ENCODE measurements around the gene FAM98C.

FAM98C gene

GRCh38 chr19:38375098-38375493, 27.8 kb upstream of the FAM98C start:
- Histone ChIP-seq H3K4me3 (ENCODE audit: low read depth, low read length) (peak overlapping the region; percentile 73), H3K27ac (peak overlapping the region; percentile 92), H3K27me3 (ENCODE audit: insufficient read depth, low read depth, severe bottlenecking) (no peaks in the 10 kb centered on the region), H3K9me3 (ENCODE audit: severe bottlenecking) (no peaks in the 10 kb centered on the region), H3K36me3 (peaks cover 39% of the 10 kb centered on the region)
- DNase-seq, result no peak
- TF ChIP-seq CTCF (IDR thresholded peaks at IDR 0.05; ENCODE audit: low read depth, low read length), result no peak

- Histone ChIP-seq H3K27me3 (ENCODE audit: insufficient read depth, low read depth, severe bottlenecking) (no peaks in the 10 kb centered on the region), H3K9me3 (ENCODE audit: severe bottlenecking) (no peaks in the 10 kb centered on the region), H3K36me3 (peaks cover 43% of the 10 kb centered on the region), H3K27ac (peak overlapping the region; percentile 92), H3K4me3 (ENCODE audit: low read depth, low read length) (peak overlapping the region; percentile 73)
- no peak for TF ChIP-seq CTCF (IDR thresholded peaks at IDR 0.05; ENCODE audit: low read depth, low read length)
- no peak for DNase-seq
Observed at GRCh38 chr19:38375748-38376147, 27.1 kb upstream of the FAM98C start.

- no peak overlapping the region for H3K4me3 ChIP-seq (ENCODE audit: low read depth, low read length)
Observed at GRCh38 chr19:38376576-38376975, 26.3 kb upstream of the FAM98C start.

GRCh38 chr19:38377052-38377451, 25.8 kb upstream of the FAM98C start:
- Histone ChIP-seq H3K4me3 (ENCODE audit: low read depth, low read length) (no peak overlapping the region), H3K27ac (no peak overlapping the region), H3K36me3 (peaks cover 56% of the 10 kb centered on the region), H3K9me3 (ENCODE audit: severe bottlenecking) (no peaks in the 10 kb centered on the region), H3K27me3 (ENCODE audit: insufficient read depth, low read depth, severe bottlenecking) (no peaks in the 10 kb centered on the region)
- DNase-seq, result no peak
- TF ChIP-seq CTCF (IDR thresholded peaks at IDR 0.05; ENCODE audit: low read depth, low read length), result no peak

More at GRCh38 chr19:38376576-38376975, 26.3 kb upstream of the FAM98C start:
- TF ChIP-seq CTCF (IDR thresholded peaks at IDR 0.05; ENCODE audit: low read depth, low read length), result no peak
- no peaks in the 10 kb centered on the region for H3K9me3 ChIP-seq (ENCODE audit: severe bottlenecking)
- no peaks in the 10 kb centered on the region for H3K27me3 ChIP-seq (ENCODE audit: insufficient read depth, low read depth, severe bottlenecking)
- no peak overlapping the region for H3K27ac ChIP-seq
- no peak for DNase-seq
- peaks cover 52% of the 10 kb centered on the region for H3K36me3 ChIP-seq

- TF ChIP-seq CTCF (IDR thresholded peaks at IDR 0.05; ENCODE audit: low read depth, low read length), result no peak
- Histone ChIP-seq H3K4me3 (ENCODE audit: low read depth, low read length) (no peak overlapping the region), H3K36me3 (peaks cover 72% of the 10 kb centered on the region), H3K27ac (no peak overlapping the region), H3K27me3 (ENCODE audit: insufficient read depth, low read depth, severe bottlenecking) (no peaks in the 10 kb centered on the region), H3K9me3 (ENCODE audit: severe bottlenecking) (no peaks in the 10 kb centered on the region)
- DNase-seq, result no peak
Observed at GRCh38 chr19:38378866-38379265, 24.0 kb upstream of the FAM98C start.

- TF ChIP-seq CTCF (IDR thresholded peaks at IDR 0.05; ENCODE audit: low read depth, low read length), result no peak
- Histone ChIP-seq H3K4me3 (ENCODE audit: low read depth, low read length) (no peak overlapping the region), H3K36me3 (peaks cover 72% of the 10 kb centered on the region), H3K27me3 (ENCODE audit: insufficient read depth, low read depth, severe bottlenecking) (no peaks in the 10 kb centered on the region), H3K9me3 (ENCODE audit: severe bottlenecking) (no peaks in the 10 kb centered on the region), H3K27ac (no peak overlapping the region)
- no peak for DNase-seq
Observed at GRCh38 chr19:38381138-38381537, 21.8 kb upstream of the FAM98C start.

Measured in WERI-Rb-1 (cell line).